Suprapubic skin (tissue), 4 donors: Measurements from ENCODE around the gene KTN1.

Source experiments
- POLR2A ChIP-seq, 2 donors: fragments of 450-650 bp; IDR thresholded peaks; one replicate each; pipeline ENCODE4 v1.6.1; 2017; ENCODE audit warnings: antibody characterized with exemption in 2 of 2, mild to moderate bottlenecking in 2 of 2, moderate library complexity in 2 of 2
- POLR2AphosphoS5 ChIP-seq, 3 donors: sonication (generic); formaldehyde crosslinking; IDR thresholded peaks; one replicate each; pipeline ENCODE4 v1.6.1; 2017; ENCODE audit warnings: antibody characterized with exemption in 3 of 3
- TF ChIP-seq, protein P1 (sequence below), 2 donors: fragments of 200-600 bp in 1 of 2; fragments of 450-650 bp in 1 of 2; sonication (generic) in 1 of 2; IDR thresholded peaks; one replicate each; pipeline ENCODE4 v1.5.1; 2016 to 2019; ENCODE audit warnings: antibody characterized with exemption in 2 of 2, mild to moderate bottlenecking in 1 of 2, moderate library complexity in 1 of 2

DNA sequence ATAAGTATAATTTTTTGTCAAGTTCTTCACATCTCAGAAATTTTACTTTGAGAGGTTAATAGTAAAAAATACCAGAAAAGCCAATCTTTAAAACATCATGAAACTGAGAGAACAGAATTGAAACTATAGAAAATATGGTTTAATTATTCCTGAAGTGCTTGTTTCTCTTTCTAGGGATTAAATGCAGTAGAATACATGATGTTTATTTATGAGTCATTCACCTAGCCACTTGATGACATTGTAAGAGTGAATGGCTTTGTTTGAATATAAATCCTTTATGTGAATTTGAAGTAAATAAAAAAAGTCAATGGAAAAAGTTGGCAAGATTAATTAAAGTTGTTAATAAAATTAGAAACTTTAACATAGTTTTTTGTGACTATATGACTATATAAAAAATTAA lies 48.4 kb downstream of the KTN1 start:
- TF ChIP-seq, protein P1, sequence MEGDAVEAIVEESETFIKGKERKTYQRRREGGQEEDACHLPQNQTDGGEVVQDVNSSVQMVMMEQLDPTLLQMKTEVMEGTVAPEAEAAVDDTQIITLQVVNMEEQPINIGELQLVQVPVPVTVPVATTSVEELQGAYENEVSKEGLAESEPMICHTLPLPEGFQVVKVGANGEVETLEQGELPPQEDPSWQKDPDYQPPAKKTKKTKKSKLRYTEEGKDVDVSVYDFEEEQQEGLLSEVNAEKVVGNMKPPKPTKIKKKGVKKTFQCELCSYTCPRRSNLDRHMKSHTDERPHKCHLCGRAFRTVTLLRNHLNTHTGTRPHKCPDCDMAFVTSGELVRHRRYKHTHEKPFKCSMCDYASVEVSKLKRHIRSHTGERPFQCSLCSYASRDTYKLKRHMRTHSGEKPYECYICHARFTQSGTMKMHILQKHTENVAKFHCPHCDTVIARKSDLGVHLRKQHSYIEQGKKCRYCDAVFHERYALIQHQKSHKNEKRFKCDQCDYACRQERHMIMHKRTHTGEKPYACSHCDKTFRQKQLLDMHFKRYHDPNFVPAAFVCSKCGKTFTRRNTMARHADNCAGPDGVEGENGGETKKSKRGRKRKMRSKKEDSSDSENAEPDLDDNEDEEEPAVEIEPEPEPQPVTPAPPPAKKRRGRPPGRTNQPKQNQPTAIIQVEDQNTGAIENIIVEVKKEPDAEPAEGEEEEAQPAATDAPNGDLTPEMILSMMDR (IDR thresholded peaks at IDR 0.05): no peak
- TF ChIP-seq POLR2A (IDR thresholded peaks at IDR 0.05) (no peak), POLR2AphosphoS5 (IDR thresholded peaks at IDR 0.05) (no peak)
